Tibial artery (tissue), 4 donors: ENCODE data around the gene PI4KA.
"Not testable (repeated sequence)": the region's sequence is repeated elsewhere in the genome, so short reads cannot be mapped to it uniquely, and the experiment has no call there.

ENCODE experiments used
- DNase-seq, 2 donors: peaks; one replicate each; pipeline ENCODE4 v3.0.0-alpha.2; 2019
- H3K27ac ChIP-seq, 2 donors: fragments of 200-600 bp; sonication (generic) in 1 of 2; 1 replicate in 1 of 2; 2 replicates in 1 of 2; pipeline ENCODE4 v1.5.1; 2018 to 2019; ENCODE audit warnings: mild to moderate bottlenecking in 1 of 2
- H3K27me3 ChIP-seq, 2 donors: fragments of 200-600 bp; sonication (generic) in 1 of 2; one replicate each; pipeline versions ENCODE4 v1.5.1 to v1.6.0; 2016 to 2019
- H3K36me3 ChIP-seq, 3 donors: fragments of 200-600 bp; sonication (generic) in 2 of 3; one replicate each; pipeline ENCODE4 v1.5.1; 2016 to 2019; ENCODE audit warnings: mild to moderate bottlenecking in 2 of 3
- H3K4me1 ChIP-seq, 4 donors: fragments of 200-600 bp; sonication (generic) in 2 of 4; 1 replicate in 3 of 4; 2 replicates in 1 of 4; pipeline ENCODE4 v1.5.1; 2016 to 2019
- H3K4me3 ChIP-seq, 2 donors: fragments of 200-600 bp; sonication (generic) in 1 of 2; 1 replicate in 1 of 2; 2 replicates in 1 of 2; pipeline ENCODE4 v1.5.1; 2018 to 2019; ENCODE audit warnings: mild to moderate bottlenecking in 2 of 2
- H3K9me3 ChIP-seq, 3 donors: fragments of 200-600 bp; sonication (generic) in 1 of 3; one replicate each; pipeline ENCODE4 v1.5.1; 2016 to 2019
- intact Hi-C: fragments of 100-400 bp; cut with DNase I; formaldehyde crosslinking; loops from one replicate; pipeline ENCODE4 v1.15.0; 2023; ENCODE audit warnings: low total_unique reads
- TF ChIP-seq, protein P1 (sequence below), 2 experiments: fragments of 200-600 bp in 1 of 2; fragments of 450-650 bp in 1 of 2; IDR thresholded peaks; one replicate each; pipeline ENCODE4 v1.5.1; 2017 to 2019; ENCODE audit warnings: antibody characterized with exemption in 2 of 2, mild to moderate bottlenecking in 1 of 2, moderate library complexity in 1 of 2

PI4KA gene

DNA sequence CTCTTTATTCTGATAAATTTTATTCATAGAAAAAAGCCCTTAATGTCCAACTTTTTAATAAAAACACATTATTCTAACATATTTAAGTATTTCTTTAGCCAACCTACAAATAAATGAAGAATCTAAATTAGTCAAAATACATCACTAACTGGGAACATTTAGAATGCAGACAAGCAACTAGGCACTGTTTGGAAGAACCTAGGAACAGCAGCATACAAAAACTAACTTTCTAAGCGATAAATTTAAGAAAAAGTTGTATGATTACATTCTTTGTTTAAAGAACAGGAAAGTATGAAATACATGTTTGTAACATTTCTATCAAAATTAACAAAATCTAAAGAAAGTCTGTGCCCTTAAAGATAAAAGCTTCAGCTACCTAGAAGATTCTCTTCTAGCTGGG lies 35.3 kb downstream of the PI4KA start:
- no peaks in the 10 kb centered on the region for H3K9me3 ChIP-seq
- no peak for DNase-seq
- no peaks in the 10 kb centered on the region for H3K27me3 ChIP-seq
- H3K4me3 ChIP-seq, result no peak overlapping the region
- H3K27ac ChIP-seq, result no peak overlapping the region
- no peaks in the 10 kb centered on the region for H3K4me1 ChIP-seq
- TF ChIP-seq, protein P1, sequence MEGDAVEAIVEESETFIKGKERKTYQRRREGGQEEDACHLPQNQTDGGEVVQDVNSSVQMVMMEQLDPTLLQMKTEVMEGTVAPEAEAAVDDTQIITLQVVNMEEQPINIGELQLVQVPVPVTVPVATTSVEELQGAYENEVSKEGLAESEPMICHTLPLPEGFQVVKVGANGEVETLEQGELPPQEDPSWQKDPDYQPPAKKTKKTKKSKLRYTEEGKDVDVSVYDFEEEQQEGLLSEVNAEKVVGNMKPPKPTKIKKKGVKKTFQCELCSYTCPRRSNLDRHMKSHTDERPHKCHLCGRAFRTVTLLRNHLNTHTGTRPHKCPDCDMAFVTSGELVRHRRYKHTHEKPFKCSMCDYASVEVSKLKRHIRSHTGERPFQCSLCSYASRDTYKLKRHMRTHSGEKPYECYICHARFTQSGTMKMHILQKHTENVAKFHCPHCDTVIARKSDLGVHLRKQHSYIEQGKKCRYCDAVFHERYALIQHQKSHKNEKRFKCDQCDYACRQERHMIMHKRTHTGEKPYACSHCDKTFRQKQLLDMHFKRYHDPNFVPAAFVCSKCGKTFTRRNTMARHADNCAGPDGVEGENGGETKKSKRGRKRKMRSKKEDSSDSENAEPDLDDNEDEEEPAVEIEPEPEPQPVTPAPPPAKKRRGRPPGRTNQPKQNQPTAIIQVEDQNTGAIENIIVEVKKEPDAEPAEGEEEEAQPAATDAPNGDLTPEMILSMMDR (IDR thresholded peaks at IDR 0.05), result no peak
- intact Hi-C loops, result no loop called here
- H3K36me3 ChIP-seq, result peaks cover 34 to 86% (median 46%) of the 10 kb centered on the region in 3 donors

DNA sequence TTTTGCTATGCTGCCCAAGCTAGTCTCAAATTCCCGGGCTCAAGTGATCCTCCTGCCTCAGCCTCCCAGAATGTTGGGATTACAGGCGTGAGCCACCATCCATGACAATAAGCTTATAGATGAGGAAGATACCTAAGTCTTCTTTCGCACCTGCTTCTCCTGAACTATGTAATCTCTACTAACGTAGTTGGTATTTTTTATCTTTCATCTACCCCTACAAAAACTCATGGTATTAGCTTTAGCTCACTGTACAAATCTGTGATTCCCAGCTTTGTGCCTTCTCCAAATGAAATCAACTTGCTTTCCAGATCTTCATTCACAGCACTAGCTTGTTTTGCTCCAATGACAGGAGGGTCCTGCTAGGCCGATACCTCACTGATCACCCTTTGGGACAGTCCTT lies 36.4 kb downstream of the PI4KA start:
- no peaks in the 10 kb centered on the region for H3K9me3 ChIP-seq
- no peak for DNase-seq
- no peak overlapping the region for H3K4me3 ChIP-seq
- no peak overlapping the region for H3K27ac ChIP-seq
- intact Hi-C loops, result no loop called here
- H3K4me1 ChIP-seq, result no peaks in the 10 kb centered on the region
- peaks cover 41 to 87% (median 48%) of the 10 kb centered on the region in 3 donors for H3K36me3 ChIP-seq
- H3K27me3 ChIP-seq, result no peaks in the 10 kb centered on the region
- TF ChIP-seq, protein P1 (IDR thresholded peaks at IDR 0.05), result no peak

DNA sequence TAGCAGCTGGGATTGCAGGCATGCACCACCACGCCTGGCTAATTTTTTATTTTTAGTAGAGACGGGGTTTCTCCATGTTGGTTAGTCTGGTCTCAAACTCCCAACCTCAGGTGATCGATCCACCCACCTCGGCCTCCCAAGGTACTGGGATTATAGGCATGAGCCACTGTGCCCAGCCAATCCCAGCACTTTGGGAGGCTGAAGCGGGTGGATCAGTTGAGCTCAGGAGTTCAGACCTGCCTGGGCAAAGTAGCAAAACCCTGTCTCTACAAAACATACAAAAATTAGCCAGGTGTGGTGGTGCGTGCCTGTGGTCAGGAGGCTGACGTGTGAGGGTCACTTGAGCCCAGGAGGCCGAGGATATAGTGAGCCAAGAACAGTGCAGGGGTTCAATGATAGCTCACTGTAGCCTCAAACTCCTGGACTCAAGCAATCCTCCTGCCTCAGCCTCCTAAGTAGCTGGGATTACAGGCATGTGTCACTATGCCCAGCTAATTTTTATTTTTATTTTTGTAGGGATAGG lies 36.8 kb downstream of the PI4KA start:
- intact Hi-C loops, DNase-seq: not testable (repeated sequence)

DNA sequence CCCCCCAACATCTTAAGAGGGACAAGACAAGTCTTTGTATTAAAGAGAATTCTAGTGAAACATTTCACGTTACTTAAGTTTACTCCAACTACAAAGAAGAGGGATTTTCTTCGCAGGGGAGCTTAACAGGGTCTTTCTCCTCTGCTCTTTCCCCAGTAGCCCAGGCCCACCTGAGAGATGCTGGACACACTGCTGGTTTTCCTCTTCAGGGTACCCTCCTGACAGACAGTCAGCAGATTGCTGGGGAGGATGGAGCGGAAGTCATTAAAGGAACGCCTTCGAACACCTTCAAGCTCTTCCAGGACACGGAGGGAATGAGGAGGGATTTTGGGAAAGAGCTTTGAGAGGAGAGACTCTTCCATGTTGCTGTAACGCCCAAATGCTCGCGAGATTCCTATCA lies 39.1 kb downstream of the PI4KA start:
- Histone ChIP-seq H3K27ac (no peak overlapping the region), H3K4me1 (no peaks in the 10 kb centered on the region), H3K36me3 (peaks cover 50 to 88% (median 61%) of the 10 kb centered on the region in 3 donors), H3K9me3 (no peaks in the 10 kb centered on the region), H3K27me3 (no peaks in the 10 kb centered on the region), H3K4me3 (no peak overlapping the region)
- DNase-seq, result no peak
- TF ChIP-seq, protein P1 (IDR thresholded peaks at IDR 0.05), result no peak
- intact Hi-C loops, result no loop called here

More for the DNA sequence above, 36.8 kb downstream of the PI4KA start:
- peaks cover 46 to 87% (median 53%) of the 10 kb centered on the region in 3 donors for H3K36me3 ChIP-seq
- not testable (repeated sequence) for H3K27ac ChIP-seq, H3K27me3 ChIP-seq, H3K4me3 ChIP-seq, H3K9me3 ChIP-seq, H3K4me1 ChIP-seq

DNA sequence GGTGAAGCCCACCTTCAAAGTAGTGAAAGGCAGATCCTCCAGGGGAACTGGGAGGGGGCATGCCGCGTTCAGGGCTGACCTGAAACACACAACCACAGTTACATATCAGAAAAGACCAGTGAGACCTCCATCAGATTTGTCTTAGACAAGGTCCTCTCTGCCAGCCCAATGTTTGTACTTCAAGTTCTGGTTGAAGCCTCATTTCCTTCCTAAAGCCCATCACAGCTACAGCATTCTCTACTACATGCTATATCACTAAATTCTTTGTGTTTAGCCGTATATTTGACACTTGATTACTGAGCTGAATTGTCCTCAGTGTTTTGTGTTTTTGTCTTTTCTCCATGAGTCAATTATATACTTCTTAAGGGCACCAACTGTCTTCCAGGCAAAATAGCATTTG lies 40.1 kb downstream of the PI4KA start:
- H3K4me1 ChIP-seq, result no peaks in the 10 kb centered on the region
- DNase-seq, result no peak
- TF ChIP-seq, protein P1 (IDR thresholded peaks at IDR 0.05), result no peak
- H3K27me3 ChIP-seq, result no peaks in the 10 kb centered on the region
- no peak overlapping the region for H3K4me3 ChIP-seq
- H3K27ac ChIP-seq, result no peak overlapping the region
- intact Hi-C loops, result no loop called here
- H3K36me3 ChIP-seq, result peaks cover 54 to 84% (median 61%) of the 10 kb centered on the region in 3 donors
- no peaks in the 10 kb centered on the region for H3K9me3 ChIP-seq

DNA sequence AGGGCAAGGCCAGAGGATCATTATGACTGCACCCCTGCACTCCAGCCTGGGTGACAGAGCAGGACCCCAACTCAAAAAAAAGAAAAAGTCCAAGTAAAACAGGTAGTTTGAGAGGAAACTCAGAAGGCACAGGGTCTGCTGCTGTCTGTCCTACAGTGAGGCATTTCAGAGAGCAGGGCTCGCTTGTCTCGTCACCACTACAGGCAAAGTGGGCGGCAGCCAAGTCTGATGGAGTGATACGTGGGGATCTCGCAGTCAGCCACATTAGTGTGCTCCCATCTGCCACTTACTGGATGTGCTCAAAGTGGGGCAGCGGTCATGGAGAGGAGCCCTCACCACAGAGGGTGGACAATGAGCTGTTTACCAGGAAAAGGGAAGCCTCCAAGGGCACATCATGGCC lies 42.1 kb downstream of the PI4KA start:
- no peak overlapping the region for H3K4me3 ChIP-seq
- H3K27me3 ChIP-seq, result no peaks in the 10 kb centered on the region
- TF ChIP-seq, protein P1 (IDR thresholded peaks at IDR 0.05), result no peak
- peak in 1 of 2 donors; percentile 28 for DNase-seq
- H3K4me1 ChIP-seq, result no peaks in the 10 kb centered on the region
- peaks cover 66 to 84% (median 77%) of the 10 kb centered on the region in 3 donors for H3K36me3 ChIP-seq
- no peaks in the 10 kb centered on the region for H3K9me3 ChIP-seq
- intact Hi-C loops, result no loop called here
- no peak overlapping the region for H3K27ac ChIP-seq
